ENCODE results near the gene CMC1. TPM values are rescaled to one million over a fixed set of nuclear protein-coding genes. Genes with fewer than 3 reads are reported as not detected.
A peak's percentile ranks its signal among the peaks of the same experiment; 100 is the strongest.

CMC1 gene
- total RNA-seq, 1 donor from 2014 or later = 15.9 TPM

DNA sequence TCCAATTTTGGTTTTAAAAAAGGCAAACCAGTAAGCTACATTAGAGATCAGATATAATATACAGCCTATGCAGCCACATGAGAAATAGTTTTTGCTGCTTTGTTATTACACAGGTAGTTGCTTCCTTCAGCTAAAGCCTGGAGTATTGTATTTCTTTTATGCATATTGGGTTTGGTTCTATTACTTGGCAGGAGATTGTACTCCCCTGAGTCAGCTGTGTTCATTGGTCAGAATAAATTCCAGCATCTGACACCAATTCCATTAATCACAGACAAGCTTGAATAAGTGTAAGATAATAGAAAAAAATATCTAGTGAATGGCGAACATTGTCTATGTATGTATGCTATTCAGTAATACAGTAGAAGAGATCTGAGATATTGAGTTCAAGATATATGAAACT, 81.0 kb downstream of the CMC1 start:
- no peak for TF ChIP-seq CTCF (IDR thresholded peaks at IDR 0.05; ENCODE audit: unreplicated experiment)
- Mint-ChIP-seq H3K4me1 (no peaks in the 10 kb centered on the region), H3K27me3 (ENCODE audit: low read depth) (no peaks in the 10 kb centered on the region), H3K27ac (no peak overlapping the region), H3K36me3 (peaks cover 4% of the 10 kb centered on the region), H3K9me3 (no peaks in the 10 kb centered on the region), H3K4me3 (no peak overlapping the region)
- no peak for DNase-seq (ENCODE audit: low spot score in 2 of 2, unreplicated experiment in 2 of 2)

DNA sequence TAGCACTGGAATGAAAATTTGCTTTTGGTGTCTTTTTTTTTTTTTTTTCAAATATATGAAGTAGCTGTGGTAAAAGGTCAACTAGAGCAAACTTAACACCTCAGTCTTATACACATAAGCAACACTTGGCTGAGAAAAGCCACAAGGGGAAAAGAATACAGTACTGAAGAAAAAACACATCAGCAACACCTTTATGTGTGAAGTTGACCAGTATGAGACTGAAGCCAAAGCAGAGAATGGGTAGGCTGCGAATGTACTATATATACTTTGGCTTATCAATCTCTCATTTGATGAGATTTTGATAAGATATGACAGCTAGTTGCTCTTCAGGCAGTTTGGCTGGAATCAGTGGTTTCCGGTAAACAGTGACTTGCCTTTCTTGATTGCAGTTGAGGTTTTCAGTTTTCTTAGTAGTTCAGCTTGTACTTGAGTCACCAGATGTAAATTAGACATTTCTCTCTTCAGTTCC, 85.1 kb downstream of the CMC1 start:
- Mint-ChIP-seq H3K4me1 (no peaks in the 10 kb centered on the region), H3K27ac (no peak overlapping the region), H3K4me3 (no peak overlapping the region), H3K27me3 (ENCODE audit: low read depth) (no peaks in the 10 kb centered on the region), H3K36me3 (peaks cover 4% of the 10 kb centered on the region), H3K9me3 (no peaks in the 10 kb centered on the region)
- DNase-seq (ENCODE audit: low spot score in 2 of 2, unreplicated experiment in 2 of 2) = no peak
- TF ChIP-seq CTCF (IDR thresholded peaks at IDR 0.05; ENCODE audit: unreplicated experiment) = no peak

DNA sequence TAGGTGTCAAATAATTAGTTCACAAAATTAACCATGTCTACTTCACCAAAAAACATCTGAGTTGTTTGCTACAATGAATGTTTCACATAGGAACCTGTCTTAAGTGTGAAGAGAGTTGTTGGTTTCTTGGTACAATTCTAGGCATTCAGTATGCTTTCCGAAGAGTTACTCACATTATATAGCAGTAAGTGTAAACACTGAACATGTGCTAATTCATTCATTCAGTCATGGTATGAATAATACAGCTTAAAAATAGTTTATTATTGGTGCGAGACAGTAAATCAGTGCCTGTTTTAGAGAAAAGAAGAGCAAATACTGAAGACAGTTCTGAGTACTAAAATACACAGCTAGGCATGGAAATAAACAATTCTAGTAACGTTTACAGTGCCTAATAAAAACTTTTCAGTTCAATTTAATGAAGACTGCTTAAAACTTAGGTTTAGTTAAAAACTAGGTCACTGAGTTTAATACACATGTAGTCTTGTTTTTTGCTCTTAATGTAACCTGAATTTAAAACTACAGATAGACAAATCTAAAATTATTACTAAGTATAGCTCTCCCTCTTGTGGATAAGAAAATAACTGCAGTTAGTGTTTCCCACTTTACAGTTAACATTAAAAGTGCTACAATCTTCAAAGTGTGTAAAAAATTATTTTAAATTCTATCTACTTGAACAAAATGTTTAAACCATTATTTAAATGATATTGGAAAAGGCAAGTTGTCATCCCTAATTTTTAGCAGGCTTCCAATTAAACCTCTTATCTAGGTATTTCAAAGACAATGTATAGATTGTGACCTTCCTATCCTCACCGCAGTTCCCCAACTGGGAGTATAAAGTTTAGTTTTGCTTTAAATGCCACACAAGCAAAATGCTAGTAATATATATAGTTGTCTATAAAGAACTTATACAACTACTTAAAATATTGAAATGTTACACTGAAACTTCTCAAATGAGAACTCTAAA, 87.1 kb downstream of the CMC1 start:
- peak; percentile 81 for TF ChIP-seq CTCF (IDR thresholded peaks at IDR 0.05; ENCODE audit: unreplicated experiment)
- no peak overlapping the region for H3K4me3 Mint-ChIP-seq
- H3K4me1 Mint-ChIP-seq = no peaks in the 10 kb centered on the region
- H3K27ac Mint-ChIP-seq = no peak overlapping the region
- H3K36me3 Mint-ChIP-seq = peaks cover 4% of the 10 kb centered on the region
- H3K9me3 Mint-ChIP-seq = no peaks in the 10 kb centered on the region
- no peak for DNase-seq (ENCODE audit: low spot score in 2 of 2, unreplicated experiment in 2 of 2)
- H3K27me3 Mint-ChIP-seq (ENCODE audit: low read depth) = no peaks in the 10 kb centered on the region

GRCh38 chr3:28334552-28334951, 93.1 kb downstream of the CMC1 start:
- no peaks in the 10 kb centered on the region for H3K9me3 Mint-ChIP-seq
- H3K27me3 Mint-ChIP-seq (ENCODE audit: low read depth) = no peaks in the 10 kb centered on the region
- peaks cover 8% of the 10 kb centered on the region for H3K36me3 Mint-ChIP-seq
- no peaks in the 10 kb centered on the region for H3K4me1 Mint-ChIP-seq
- no peak overlapping the region for H3K27ac Mint-ChIP-seq
- DNase-seq (ENCODE audit: low spot score in 2 of 2, unreplicated experiment in 2 of 2) = no peak
- no peak overlapping the region for H3K4me3 Mint-ChIP-seq
- TF ChIP-seq CTCF (IDR thresholded peaks at IDR 0.05; ENCODE audit: unreplicated experiment) = no peak

DNA sequence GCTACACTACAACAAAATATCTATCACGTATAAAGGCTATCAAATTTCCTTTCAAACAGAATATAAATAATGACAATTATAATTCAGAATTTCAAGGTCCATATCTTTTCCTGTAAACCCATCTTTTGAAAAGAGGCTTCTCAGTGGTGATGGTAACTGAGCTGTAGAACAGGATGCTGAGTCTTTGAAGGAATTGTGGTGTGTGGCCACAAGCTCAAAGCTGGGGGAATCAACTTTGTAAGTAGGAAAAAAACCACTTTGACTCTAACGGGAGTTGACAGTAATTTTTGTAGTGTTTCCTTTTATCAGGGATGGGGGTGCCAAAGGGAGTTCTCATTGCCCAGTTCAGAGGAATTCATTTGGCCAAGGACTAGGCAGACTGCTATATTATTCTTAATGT, 93.8 kb downstream of the CMC1 start:
- no peaks in the 10 kb centered on the region for H3K27me3 Mint-ChIP-seq (ENCODE audit: low read depth)
- H3K4me3 Mint-ChIP-seq = no peak overlapping the region
- peaks cover 8% of the 10 kb centered on the region for H3K36me3 Mint-ChIP-seq
- no peaks in the 10 kb centered on the region for H3K9me3 Mint-ChIP-seq
- H3K4me1 Mint-ChIP-seq = no peaks in the 10 kb centered on the region
- H3K27ac Mint-ChIP-seq = no peak overlapping the region
- no peak for TF ChIP-seq CTCF (IDR thresholded peaks at IDR 0.05; ENCODE audit: unreplicated experiment)
- no peak for DNase-seq (ENCODE audit: low spot score in 2 of 2, unreplicated experiment in 2 of 2)

Data from mesothelial cell of epicardium (in vitro differentiated cells).